Endothelial cell of umbilical vein (primary cell): ENCODE data around the gene MSH5. TPM values are rescaled to one million over a fixed set of nuclear protein-coding genes. Genes with fewer than 3 reads are reported as not detected.

Source experiments
- BruUV-seq: library from RNA; stranded (reverse); fragments of 400-500 nt; replicated peaks from 2 replicates; lab custom pipeline; 2021; lab: Mats Ljungman, UMichigan
- CTCF ChIA-PET: fragments of 300-600, 350-600 bp; sonication (Branson Sonifier 250); formaldehyde crosslinking; loops from one replicate; lab custom pipeline; 2021; ENCODE audit warnings: antibody characterized with exemption, inconsistent platforms; lab: Charles Lee
- POLR2A ChIA-PET: fragments of 300-600, 350-600 bp; sonication (Branson Sonifier 250); formaldehyde crosslinking; loops from one replicate; lab custom pipeline; 2021; ENCODE audit warnings: antibody characterized with exemption, inconsistent platforms; lab: Charles Lee
- DNase-seq: peaks from one replicate; pipeline ENCODE4 v3.0.0-alpha.2; 2011; ENCODE audit warnings: low read depth, low spot score
- FAIRE-seq: peaks from 2 replicates; lab custom pipeline; 2011; peaks lifted over from hg19 to GRCh38; lab: Jason Lieb, UNC
- H2AFZ ChIP-seq: 2 replicates; pipeline ENCODE4 v1.6.0; 2012; ENCODE audit warnings: low read depth, low read length, control low read depth, inconsistent platforms
- H3K27ac ChIP-seq: 2 replicates; pipeline ENCODE4 v1.5.1; 2011; ENCODE audit warnings: low read depth, mild to moderate bottlenecking, control low read depth, low read length, moderate library complexity; ENCODE audit not compliant: insufficient read depth
- H3K27me3 ChIP-seq, 2 experiments: 2 replicates each; pipeline versions ENCODE4 v1.6.0 to v1.6.1; 2011; ENCODE audit warnings: low read length in 2 of 2, mixed read lengths in 1 of 2; ENCODE audit not compliant: control insufficient read depth in 2 of 2, insufficient read depth in 2 of 2
- H3K36me3 ChIP-seq, 2 experiments: 2 replicates in 1 of 2; 3 replicates in 1 of 2; pipeline ENCODE4 v1.5.1; 2011; ENCODE audit warnings: low read length in 2 of 2, mild to moderate bottlenecking in 1 of 2, moderate library complexity in 1 of 2; ENCODE audit not compliant: control insufficient read depth in 2 of 2, insufficient read depth in 2 of 2; ENCODE audit errors: extremely low read depth in 1 of 2
- H3K4me1 ChIP-seq: 3 replicates; pipeline ENCODE4 v1.5.1; 2011; ENCODE audit warnings: mild to moderate bottlenecking, low read length; ENCODE audit not compliant: control insufficient read depth, insufficient read depth; ENCODE audit errors: extremely low read depth
- H3K4me2 ChIP-seq: 2 replicates; pipeline ENCODE4 v1.6.1; 2011; ENCODE audit warnings: low read length, control low read depth, mixed read lengths; ENCODE audit not compliant: insufficient read depth
- H3K4me3 ChIP-seq, 3 experiments: fragments of 200-600 bp in 1 of 3; sonication (generic), shearing (Covaris generic) in 1 of 3; replicated peaks in 1 of 3; 2 replicates each; pipeline ENCODE4 v1.5.1; 2011 to 2016; ENCODE audit warnings: control low read depth in 3 of 3, low read length in 3 of 3, mild to moderate bottlenecking in 2 of 3, inconsistent platforms in 1 of 3, low read depth in 1 of 3, moderate library complexity in 1 of 3; ENCODE audit not compliant: insufficient read depth in 1 of 3
- H3K79me2 ChIP-seq: 2 replicates; pipeline ENCODE4 v1.6.0; 2012; ENCODE audit warnings: low read length, inconsistent platforms; ENCODE audit not compliant: control insufficient read depth, insufficient read depth
- H3K9ac ChIP-seq: replicated peaks from 2 replicates; pipeline ENCODE3; 2011; ENCODE audit warnings: low read length, control low read depth; ENCODE audit not compliant: insufficient read depth; ENCODE audit errors: extremely low read depth
- H3K9me1 ChIP-seq: replicated peaks from 3 replicates; pipeline ENCODE4 v1.6.0; 2011; ENCODE audit warnings: mild to moderate bottlenecking, low read length; ENCODE audit not compliant: control insufficient read depth, insufficient read depth; ENCODE audit errors: extremely low read depth
- H3K9me3 ChIP-seq: replicated peaks from 2 replicates; pipeline ENCODE4 v1.5.1; 2012; ENCODE audit warnings: low read length, inconsistent platforms; ENCODE audit not compliant: control insufficient read depth, insufficient read depth
- H4K20me1 ChIP-seq: replicated peaks from 2 replicates; pipeline ENCODE3; 2011; ENCODE audit warnings: mild to moderate bottlenecking, low read length; ENCODE audit not compliant: control insufficient read depth, insufficient read depth; ENCODE audit errors: extremely low read depth
- EZH2 ChIP-seq: IDR thresholded peaks from 2 replicates; pipeline ENCODE4 v1.6.1; 2012; ENCODE audit warnings: borderline replicate concordance, low read depth, mild to moderate bottlenecking, moderate library complexity, low read length, inconsistent platforms; ENCODE audit not compliant: severe bottlenecking
- FOS ChIP-seq: IDR thresholded peaks from 2 replicates; pipeline ENCODE4 v1.6.1; 2011; ENCODE audit warnings: mild to moderate bottlenecking, low read length, moderate library complexity, borderline replicate concordance; ENCODE audit not compliant: insufficient read depth
- GATA2 ChIP-seq: IDR thresholded peaks from 2 replicates; pipeline ENCODE4 v1.7.0; 2011; ENCODE audit warnings: low read depth, mild to moderate bottlenecking, moderate library complexity, mixed read lengths, low read length; ENCODE audit not compliant: insufficient read length, insufficient read depth
- JUN ChIP-seq: IDR thresholded peaks from 2 replicates; pipeline ENCODE4 v1.6.1; 2011; ENCODE audit warnings: borderline replicate concordance, low read depth; ENCODE audit not compliant: insufficient read length, insufficient read depth
- MYC ChIP-seq: IDR thresholded peaks from one replicate; pipeline ENCODE4 v1.6.1; 2011; ENCODE audit warnings: mild to moderate bottlenecking, low read depth, low read length
- POLR2A ChIP-seq: IDR thresholded peaks from 2 replicates; pipeline ENCODE4 v1.6.1; 2012; ENCODE audit warnings: low read depth, mild to moderate bottlenecking, control low read depth, low read length
- POLR2AphosphoS5 ChIP-seq: IDR thresholded peaks from 2 replicates; pipeline ENCODE4 v1.6.1; 2012; ENCODE audit warnings: low read depth, mild to moderate bottlenecking, control low read depth, low read length, moderate library complexity; ENCODE audit not compliant: insufficient read depth
- dilution Hi-C: fragments of 300-500 bp; cut with MboI; formaldehyde crosslinking; loops from one replicate; pipeline ENCODE4 v1.15.0; 2019; ENCODE audit warnings: low sequenced_read_pairs; ENCODE audit not compliant: extremely low pct_ligation_motif_present
- intact Hi-C: fragments of 100-400 bp; cut with micrococcal nuclease; formaldehyde crosslinking; loops from one replicate; pipeline ENCODE4 v1.10.0; 2022
- polyA plus RNA-seq, 4 experiments: library from polyadenylated mRNA; depleted of rRNA in 3 of 4; stranded (reverse) in 3 of 4; unstranded in 1 of 4; fragments of >200 nt; gene quantifications; 2 replicates each; pipeline versions ENCODE4 v1.2.1 to v1.2.3, GENCODE V29; 2011 to 2012; ENCODE audit warnings: missing spikeins in 1 of 4
- total RNA-seq: library from RNA; stranded (reverse); gene quantifications from 2 replicates; pipeline ENCODE4 v1.2.3, GENCODE V29; 2021
- TF ChIP-seq, protein P1 (sequence below): IDR thresholded peaks from 2 replicates; pipeline ENCODE4 v1.6.1; 2011; ENCODE audit not compliant: insufficient read depth, insufficient read length
- TF ChIP-seq, protein P2 (sequence below), 2 donors: IDR thresholded peaks; 1 replicate in 1 of 2; 2 replicates in 1 of 2; pipeline ENCODE4 v1.5.1; 2011; ENCODE audit warnings: low read length in 2 of 2, mild to moderate bottlenecking in 2 of 2, moderate library complexity in 2 of 2, control low read depth in 1 of 2, inconsistent platforms in 1 of 2, low read depth in 1 of 2; ENCODE audit not compliant: insufficient read depth in 1 of 2; ENCODE audit errors: extremely low read depth in 1 of 2

Gene MSH5
- total and polyA plus RNA-seq, 2 donors (not counting 3 experiments of a cell fraction or from before 2014, with no cell fraction given) = 27.1 to 43.8 TPM

DNA sequence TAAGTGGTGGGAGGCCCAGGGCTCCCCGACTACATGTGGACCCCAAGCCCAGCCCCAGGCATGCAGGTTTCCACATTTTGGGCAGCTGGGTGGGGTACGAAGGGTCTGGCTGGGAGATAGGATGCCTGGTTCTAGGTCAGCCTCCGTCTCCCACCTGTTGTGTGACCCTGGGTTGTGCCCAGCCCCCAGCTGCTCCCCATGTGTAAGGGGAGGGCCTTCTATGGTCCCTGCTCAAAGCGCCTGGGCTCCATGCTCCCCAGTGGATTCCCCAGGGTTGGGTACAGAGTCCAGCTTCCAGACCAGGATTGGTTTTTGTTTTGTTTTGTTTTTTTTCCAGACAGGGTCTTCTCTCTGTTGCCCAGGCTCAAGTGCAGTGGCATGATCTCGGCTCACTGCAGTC, 38.4 kb downstream of the MSH5 start:
- Histone ChIP-seq H3K79me2 (no peaks in the 10 kb centered on the region), H2AFZ (no peak overlapping the region), H3K27me3 (no peaks in the 10 kb centered on the region), H3K9ac (no peak overlapping the region), H3K4me3 (no peak overlapping the region), H4K20me1 (no peaks in the 10 kb centered on the region), H3K4me2 (no peak overlapping the region), H3K27ac (no peak overlapping the region), H3K9me1 (no peaks in the 10 kb centered on the region), H3K4me1 (peaks cover 4% of the 10 kb centered on the region), H3K9me3 (no peaks in the 10 kb centered on the region), H3K36me3 (peaks cover 3 to 34% of the 10 kb centered on the region in 2 experiments)
- dilution Hi-C loops = no loop called here
- intact Hi-C loops = no loop called here
- no TSS peak for BruUV-seq
- no peak for FAIRE-seq
- no peak for DNase-seq
- no peak for TF ChIP-seq POLR2A
- TF ChIP-seq MYC = no peak
- TF ChIP-seq FOS = no peak
- TF ChIP-seq EZH2 = no peak
- TF ChIP-seq, protein P1, sequence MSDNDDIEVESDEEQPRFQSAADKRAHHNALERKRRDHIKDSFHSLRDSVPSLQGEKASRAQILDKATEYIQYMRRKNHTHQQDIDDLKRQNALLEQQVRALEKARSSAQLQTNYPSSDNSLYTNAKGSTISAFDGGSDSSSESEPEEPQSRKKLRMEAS = no peak
- TF ChIP-seq GATA2 = no peak
- TF ChIP-seq POLR2AphosphoS5 = no peak
- TF ChIP-seq, protein P2, sequence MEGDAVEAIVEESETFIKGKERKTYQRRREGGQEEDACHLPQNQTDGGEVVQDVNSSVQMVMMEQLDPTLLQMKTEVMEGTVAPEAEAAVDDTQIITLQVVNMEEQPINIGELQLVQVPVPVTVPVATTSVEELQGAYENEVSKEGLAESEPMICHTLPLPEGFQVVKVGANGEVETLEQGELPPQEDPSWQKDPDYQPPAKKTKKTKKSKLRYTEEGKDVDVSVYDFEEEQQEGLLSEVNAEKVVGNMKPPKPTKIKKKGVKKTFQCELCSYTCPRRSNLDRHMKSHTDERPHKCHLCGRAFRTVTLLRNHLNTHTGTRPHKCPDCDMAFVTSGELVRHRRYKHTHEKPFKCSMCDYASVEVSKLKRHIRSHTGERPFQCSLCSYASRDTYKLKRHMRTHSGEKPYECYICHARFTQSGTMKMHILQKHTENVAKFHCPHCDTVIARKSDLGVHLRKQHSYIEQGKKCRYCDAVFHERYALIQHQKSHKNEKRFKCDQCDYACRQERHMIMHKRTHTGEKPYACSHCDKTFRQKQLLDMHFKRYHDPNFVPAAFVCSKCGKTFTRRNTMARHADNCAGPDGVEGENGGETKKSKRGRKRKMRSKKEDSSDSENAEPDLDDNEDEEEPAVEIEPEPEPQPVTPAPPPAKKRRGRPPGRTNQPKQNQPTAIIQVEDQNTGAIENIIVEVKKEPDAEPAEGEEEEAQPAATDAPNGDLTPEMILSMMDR (IDR thresholded peaks at IDR 0.05; ENCODE audit: extremely low read depth in 1 of 2, insufficient read depth in 1 of 2, low read depth in 1 of 2, low read length in 2 of 2) = no peak
- no peak for TF ChIP-seq JUN
- CTCF ChIA-PET = interaction anchor here (0.7 to 2.3 kb wide), 8 partner anchors 8 to 53 kb away, joined by 3 to 14 read pairs (median 4); partner anchors contain the start of genes HSPA1A and HSPA1L
- POLR2A ChIA-PET = no interaction called here
